SHP77 (cell line): ENCODE data around the gene MDFIC.
"Not testable (repeated sequence)": the region's sequence is repeated elsewhere in the genome, so short reads cannot be mapped to it uniquely, and the experiment has no call there.

Source experiments
- DNase-seq, 2 experiments: peaks; one replicate each; lab custom pipeline; 2025; lab: John Stamatoyannopoulos, UW

The MDFIC gene, protein sequence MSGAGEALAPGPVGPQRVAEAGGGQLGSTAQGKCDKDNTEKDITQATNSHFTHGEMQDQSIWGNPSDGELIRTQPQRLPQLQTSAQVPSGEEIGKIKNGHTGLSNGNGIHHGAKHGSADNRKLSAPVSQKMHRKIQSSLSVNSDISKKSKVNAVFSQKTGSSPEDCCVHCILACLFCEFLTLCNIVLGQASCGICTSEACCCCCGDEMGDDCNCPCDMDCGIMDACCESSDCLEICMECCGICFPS

DNA sequence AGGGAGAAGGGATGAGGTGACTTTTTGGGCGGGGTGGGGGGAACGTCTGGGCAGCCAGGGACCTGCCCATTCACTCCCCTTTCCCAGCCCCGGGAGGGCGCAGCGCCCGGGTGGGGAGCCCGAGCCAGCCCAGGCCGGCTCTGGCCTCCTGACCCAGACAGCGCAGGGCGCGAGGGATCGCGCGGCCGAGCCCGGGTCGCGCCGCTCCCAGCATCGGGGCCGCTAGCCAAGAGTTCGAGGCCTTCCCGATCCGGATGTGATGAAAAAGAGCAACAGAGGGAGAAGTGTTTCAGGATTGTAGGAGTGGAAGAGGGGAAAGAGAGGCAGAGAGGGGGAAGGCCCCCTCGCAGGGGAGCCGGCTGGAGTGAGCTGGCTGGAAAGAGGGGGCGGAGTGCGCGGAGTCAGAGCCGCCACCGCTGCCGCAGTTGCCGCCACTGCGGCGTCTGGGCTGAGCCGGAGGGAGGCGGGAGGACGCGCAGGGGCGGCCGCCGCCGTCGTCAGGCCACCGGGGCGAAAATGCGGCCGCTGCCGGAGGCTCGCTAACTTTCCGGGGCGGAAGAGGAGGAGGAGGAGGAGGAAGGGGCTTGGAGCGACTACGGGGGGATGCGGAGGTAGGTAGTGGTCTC, at the start of gene MDFIC:
MDFIC (plus strand) TSS at position 69 of the 626 bp plus-strand sequence. CDS start 940 bp downstream, outside the sequence.
- DNase-seq = peak in 1 of 2 experiments; percentile 12

DNA sequence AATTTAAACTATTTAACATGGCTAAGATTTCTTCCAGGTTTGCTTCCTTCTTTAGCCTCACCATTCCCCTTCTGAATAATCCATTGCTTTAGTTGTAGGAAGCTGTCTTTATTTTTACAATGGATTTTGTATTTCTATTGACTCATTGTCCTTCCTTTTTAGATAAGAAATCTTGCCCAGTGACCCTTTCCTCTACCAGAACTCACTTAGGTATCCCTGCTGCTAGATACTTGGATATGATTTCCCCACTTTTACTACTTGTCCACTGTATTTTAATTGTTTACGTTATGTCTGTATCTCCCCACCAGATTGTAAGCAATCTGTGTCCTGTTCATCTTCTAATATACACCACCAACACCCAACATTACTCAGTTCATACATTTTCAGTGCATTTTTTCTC, 47.7 kb upstream of the MDFIC start:
- DNase-seq = no peak

DNA sequence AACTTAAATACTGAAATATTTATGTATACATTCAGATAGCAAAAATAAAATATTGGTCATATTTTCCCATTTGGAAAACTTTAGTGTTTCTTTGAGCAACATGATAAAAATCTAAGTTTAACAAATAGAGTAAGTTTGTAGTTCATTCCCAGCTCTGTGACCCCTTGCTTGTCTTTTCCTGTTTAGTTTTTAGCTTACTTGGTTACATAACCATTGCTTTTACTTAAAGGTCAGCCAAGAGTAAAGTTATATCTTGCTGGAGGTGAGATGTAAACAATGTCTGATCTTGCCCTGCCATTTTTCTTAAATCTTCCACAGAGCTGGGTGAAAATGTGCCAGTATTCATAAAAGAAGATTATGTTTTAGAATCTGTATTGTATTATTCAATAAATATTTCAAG, 46.7 kb upstream of the MDFIC start:
- DNase-seq = no peak

DNA sequence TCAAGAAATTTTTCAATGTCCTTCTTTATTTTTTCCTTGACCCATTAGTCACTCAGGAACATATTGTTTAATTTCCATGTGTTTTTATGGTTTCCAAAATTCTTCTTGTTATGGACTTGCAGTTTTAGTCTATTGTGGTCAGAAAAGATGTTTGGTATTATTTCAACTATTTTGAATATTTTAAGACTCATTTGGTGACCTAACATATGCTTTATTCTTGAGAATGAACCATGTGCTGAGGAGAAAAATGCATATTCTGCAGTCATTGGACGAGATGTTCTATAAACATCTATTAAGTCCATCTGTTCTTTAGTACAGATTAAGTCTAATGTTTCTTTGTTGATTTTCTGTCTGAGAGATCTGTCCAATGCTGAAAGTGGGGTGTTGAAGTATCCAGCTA, 42.3 kb upstream of the MDFIC start:
- no peak for DNase-seq

DNA sequence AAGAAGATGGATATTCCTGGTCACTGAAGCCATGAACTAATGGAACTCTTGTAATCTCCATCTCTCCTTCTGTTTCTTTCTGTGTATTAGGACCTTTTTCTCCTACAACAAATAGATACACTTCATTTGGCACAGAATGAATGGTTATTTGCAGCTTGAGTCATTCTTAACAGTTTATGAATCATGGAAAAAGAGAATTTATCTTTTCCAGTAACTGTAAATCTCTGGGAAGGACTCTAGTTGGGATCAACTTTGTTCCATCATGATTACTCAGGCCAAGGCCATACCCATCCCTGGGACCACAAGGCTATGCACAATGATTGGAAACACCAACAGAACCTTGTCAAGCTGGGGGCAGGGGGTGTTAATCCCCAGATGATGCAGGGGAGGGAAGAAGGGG, 36.1 kb upstream of the MDFIC start:
- DNase-seq = no peak

DNA sequence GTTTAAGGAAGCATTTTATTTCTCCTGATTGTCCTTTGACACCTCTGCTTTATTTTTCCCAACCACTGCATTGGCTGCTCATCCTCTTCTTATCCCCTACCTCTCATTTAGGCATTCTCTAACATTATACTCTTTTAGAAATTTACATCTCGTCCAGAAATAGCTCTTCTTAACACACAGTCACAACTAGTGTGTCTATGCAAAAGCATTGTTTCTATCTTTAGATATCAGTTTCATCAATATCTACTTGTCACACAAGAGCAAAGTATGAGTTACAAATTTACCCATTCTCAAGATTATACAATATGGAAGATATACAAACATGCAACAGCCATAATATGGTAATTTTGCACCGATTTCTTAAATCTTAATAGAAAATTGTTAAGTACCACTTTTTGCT, 35.7 kb upstream of the MDFIC start:
- DNase-seq = no peak

DNA sequence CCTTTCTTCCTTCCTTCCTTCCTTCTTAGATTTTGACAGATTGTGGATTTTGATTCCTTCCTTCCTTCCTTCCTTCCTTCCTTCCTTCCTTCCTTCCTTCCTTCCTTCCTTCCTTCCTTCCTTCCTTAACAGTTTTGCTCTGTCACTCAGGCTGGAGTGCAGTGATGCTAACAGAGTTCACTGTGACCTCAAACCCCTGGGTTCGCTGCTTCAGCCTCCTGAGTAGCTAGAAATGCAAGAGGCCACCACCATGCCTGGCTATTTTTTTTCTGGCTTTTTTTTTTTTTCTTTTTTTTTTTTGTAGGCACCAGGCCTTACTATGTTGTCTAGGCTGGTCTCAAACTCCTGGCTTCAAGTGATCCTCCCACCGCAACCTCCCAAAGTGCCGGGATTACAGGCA, 32.8 kb upstream of the MDFIC start:
- not testable (repeated sequence) for DNase-seq

DNA sequence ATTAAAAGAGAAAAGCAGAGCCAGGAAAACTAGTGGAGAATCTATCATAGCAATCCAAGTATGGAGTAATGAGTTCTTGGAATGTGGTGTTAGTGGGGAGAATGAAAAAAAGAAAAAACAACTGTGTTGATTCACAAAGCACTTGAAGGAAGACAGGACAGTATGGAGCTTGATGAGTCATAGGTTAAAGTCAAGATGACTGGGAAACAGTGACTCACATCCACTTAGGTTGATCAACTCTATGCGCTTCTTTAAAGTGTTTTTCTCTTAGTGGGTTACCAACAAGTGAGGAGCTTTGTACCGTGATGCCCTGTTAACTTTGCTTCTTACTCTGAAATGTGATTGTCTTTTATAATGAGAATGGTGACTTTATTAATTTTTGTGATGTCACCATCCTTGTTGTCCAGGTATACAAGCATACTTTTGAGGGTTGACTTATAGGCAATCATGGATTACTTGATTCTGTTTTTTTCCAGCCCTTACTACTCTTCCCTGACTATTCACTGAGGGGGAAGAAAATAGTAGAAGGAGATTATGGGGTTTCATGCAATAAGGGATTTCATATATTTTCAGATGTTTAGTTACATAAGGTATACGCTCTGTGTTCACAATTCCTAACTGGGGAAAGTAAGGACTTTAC, 32.1 kb upstream of the MDFIC start:
- no peak for DNase-seq

DNA sequence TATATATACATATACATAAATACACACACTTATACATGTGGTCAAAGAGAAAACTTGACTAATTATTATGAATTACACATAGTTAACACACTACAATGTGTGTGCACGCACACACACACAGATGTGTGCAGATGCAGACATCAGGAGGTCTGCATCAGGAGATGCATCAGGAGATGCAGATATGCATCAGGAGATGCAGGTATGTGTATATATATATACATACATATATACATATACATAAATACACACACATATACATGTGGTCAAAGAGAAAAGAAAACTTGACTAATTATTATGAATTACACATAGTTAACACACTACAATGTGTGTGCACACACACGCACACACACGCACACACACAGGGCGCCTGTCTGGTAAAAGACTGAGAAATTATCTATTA, 31.3 kb upstream of the MDFIC start:
- DNase-seq = no peak

DNA sequence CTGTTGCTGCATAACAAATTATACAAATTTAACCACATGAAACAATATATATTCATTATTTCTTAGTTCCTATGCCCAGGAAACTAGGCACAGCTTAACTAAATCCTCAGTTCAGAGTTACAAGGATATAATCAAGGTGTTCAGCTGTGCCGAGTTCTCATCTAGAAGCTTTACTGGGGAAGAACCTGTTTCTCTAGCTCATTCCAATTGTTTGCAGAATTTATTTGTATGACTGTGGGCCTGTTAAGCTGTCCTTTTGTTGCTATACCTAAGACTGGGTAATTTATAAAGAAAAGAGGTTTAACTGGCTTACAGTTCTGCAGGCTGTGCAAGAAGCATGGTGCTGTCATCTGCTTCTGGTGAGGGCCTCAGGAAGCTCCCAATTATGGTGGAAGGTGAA, 21.8 kb upstream of the MDFIC start:
- DNase-seq = no peak

DNA sequence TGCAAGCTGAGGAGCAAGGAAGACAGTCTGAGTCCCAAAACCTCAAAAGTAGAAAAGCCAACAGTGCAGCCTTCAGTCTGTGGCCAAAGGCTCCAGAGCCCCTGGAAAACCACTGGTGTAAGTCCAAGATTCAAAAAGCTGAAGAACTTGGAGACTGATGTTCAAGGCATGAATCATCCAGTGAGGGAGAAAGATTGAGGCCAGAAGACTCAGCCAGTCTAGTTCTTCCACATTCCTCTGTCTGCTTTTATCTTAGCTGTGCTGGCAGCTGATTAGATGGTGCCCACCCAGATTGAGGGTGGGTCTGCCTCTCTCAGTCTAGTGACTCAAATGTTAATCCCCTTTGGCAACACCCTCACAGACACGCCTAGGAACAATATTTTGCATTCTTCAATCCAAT, 20.1 kb upstream of the MDFIC start:
- DNase-seq = no peak

DNA sequence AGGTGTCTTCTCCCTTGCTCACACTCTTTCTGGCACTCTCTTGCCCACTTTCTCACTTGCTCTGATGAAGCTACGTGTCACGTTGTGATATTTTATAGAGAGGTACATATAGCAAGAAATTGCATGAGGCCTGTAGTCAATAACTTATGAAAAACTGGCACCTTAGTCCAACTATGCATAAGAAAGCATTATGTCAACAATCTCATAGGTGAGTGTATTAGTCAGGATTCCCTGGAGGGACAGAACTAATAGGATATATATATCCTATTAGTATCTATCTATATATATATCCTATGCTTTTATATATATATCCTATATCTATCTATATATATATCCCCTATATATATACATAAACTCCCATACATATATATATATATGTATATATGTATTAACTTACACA, 18.8 kb upstream of the MDFIC start:
- DNase-seq = no peak

DNA sequence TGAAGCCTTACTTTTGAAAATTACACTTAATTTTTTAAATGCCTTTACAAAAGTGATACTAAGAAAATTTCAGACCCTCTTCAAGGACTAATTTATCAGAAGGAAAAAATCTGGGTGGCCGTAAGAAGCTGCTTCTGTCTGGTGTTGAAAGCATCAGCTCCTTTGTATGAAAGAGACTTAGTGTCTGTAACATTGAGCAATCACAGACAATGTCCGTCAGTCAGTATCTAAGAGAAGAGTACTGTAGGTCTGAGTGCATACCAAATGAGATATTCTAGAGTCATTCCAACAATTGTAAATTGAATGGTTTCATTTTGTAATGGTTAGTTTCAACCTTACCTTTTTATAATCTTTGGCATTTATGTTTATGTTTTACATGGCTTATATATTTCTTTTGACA, 11.1 kb upstream of the MDFIC start:
- DNase-seq = no peak

DNA sequence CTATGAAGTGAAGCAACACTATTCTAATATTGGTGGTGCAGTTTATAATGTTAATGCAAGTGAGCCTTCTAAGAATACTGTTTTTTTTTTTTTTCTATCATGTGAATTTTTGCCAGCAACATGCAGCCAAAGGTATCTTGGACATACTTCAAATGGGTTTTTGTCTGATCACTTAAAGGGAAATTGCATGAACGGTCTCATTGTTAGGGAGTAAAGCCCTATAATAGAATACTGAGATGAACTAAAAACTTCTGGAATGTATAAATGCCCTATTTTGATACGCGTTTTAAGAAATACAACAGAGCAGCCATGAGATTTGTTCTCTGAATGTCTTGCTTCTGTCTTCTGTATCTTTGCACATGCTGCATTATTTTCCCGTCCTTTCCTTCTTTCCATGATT, 10.5 kb upstream of the MDFIC start:
- no peak for DNase-seq

DNA sequence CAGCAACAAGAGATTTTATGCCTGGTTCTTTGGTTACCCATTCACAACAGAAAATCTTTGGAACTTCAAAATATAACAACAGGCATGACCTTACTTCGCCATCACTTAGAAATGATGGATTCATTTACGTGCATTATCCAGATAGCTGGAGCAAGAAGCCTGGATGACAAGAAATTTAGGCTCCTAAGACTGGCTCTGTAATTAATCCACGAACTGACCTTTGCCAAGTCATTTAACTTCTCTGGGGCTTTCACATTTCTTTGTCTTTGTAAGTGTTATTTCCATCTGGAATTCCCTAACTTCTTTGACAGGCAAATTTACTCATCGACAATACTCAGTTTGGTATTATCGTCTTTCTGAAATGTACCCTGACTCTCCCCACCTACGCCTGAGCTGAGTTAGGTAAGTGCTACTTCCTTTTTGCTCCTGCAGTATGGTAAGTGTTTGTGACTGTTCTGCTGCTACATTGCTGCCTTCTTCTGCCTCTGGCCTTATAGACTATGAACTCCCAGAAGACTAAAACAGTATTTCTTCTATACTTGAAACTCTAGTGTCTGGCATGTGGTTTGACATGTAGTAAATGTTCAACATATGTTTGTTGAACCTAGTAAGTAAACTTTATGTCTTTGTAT, 5.5 kb upstream of the MDFIC start:
- DNase-seq = no peak

DNA sequence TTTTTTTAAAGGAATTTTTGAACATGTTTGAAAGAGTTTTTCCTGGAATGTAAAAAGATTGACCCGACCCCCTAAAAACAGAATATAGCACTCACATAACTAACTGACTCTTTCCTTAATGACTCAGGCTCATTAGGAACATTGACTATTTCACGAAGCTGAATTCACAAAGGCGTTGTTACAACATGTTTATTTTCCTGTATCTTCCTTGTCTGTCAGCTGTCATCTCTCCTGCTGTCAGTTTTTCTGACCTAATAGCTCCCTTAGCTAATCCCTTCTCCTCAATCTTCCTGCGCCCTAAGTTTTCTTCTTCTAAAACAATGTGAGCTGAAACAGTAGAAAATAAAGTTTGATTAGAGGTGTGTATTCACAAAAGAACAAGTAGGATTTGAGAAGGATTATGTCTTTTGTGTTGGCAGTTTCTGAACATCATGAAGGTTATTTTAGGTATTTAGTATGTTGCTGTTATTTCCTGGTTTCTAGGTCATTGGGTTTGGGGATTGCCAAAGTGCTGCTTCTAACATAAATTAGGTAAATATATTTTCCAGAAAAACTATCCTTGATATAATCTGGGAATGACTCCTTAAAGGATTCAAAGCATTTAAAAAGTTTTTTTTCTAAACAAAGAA, 4.6 kb upstream of the MDFIC start:
- no peak for DNase-seq

DNA sequence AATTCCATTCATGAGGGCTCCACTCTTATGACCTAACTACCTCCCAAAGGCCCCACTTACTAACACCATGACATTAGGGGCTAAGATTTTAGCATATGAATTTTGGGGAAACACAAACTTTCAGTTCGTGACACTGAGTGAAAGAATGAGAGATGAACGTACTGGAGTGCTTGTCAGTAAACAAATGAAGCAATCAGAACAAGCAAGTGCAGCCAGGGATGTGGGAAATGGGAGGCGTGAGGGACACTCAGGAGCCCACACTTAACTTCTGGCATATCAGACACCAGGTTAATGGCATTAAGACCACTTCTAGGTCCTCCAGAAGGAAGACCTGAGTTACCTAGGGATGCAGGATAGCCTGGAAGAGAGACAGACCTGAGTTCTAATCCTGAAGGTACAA, 2.3 kb upstream of the MDFIC start:
- DNase-seq = no peak

DNA sequence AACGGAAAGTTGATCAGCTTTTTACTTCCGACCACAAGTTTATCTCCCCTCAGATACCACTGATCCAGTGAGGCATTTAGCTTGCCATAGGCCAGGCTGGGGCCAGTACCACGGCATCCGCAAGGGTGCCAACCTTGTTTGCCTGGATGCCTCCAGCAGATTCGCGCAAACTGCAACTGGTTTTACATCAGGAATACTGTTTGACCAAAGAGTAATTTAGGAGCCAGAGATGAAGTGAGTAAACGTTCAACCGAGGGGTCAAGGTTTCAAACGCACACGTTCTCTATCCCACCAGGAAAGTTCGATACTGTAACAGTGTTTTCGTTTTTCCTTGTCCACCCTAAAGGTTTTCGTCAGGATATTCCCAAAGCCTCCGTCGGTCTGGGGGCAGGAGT, 266 bp upstream of the MDFIC start:
- DNase-seq = no peak

DNA sequence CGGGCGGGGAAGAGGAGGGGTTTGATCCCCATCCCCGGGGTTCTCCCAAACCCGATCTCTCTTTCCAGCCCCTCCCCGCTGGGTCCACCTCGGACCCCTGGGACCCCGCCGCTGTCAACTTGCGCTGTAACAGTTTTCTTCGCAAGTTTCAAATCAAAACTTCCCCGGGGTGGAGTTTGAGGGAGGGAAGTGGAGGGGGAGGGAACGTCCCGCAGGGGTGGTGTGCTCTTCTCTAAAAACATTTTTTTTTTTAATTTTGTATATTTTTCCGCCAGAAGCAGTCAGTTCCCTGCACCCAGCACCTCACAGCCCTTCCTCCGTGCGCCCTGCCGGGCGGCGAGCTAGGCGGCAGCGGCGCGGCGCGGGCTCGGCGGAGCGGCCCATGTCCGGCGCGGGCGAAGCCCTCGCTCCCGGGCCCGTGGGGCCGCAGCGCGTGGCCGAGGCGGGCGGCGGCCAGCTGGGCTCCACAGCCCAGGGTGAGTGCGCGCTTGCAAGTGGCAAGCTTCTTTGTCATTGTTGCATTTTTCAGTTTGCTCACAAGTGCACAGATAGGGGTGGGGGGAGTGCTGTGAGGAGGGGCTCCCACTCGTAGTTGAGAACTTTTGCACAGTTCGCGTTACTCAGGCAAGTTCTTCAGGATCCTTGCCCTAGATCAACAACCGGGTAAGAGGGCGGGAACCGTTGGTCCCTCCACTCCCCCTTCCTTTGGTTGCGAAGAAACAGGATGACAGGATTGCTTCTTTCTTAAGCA, 933 bp downstream of the MDFIC start:
- peak in 1 of 2 experiments; percentile 22 for DNase-seq

DNA sequence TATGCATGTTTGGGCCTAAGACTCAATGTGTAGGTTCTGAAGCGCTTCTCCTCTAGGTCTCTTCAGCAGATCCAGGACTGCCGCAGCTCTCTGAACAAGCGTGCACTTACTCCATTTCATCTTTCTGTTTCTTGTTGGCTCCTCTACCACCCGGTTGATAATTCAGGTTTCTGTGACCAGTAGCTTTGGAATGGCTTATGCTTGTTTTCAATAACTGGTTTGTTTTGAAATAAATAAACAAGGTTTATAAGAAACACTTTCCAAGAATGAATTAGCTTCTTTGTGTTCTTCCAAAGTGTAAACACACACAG, 1.5 kb downstream of the MDFIC start:
- no peak for DNase-seq

DNA sequence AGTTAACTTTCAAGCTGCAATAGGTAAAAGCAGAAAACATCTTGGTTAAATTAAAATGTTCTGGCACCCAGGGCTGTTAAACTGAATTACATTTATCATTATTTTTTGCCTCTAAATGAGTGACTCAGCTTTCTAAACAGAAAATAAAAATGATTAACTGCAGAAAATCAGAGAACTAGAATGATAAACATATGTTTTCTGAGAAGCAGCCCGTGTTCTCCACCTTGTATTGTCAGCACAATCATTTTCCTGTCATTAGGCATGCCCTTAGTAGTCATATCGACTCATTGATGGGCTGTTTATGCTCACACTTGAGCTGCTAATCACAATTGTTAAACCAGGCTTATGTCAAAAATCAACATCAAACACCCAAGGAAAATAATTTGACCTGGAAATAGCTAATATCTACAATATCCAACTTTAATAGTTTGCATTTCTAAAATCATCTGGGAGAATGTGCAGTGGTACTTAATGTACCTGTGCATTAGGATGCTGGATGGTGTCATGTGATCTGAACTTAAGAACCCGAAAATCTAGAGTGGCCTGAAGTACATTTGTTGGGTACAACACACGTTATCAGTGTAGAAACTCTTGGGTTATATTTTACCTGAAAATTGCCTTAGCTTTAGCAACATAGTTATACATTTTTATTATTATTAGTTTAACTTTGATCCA, 2.3 kb downstream of the MDFIC start:
- no peak for DNase-seq

DNA sequence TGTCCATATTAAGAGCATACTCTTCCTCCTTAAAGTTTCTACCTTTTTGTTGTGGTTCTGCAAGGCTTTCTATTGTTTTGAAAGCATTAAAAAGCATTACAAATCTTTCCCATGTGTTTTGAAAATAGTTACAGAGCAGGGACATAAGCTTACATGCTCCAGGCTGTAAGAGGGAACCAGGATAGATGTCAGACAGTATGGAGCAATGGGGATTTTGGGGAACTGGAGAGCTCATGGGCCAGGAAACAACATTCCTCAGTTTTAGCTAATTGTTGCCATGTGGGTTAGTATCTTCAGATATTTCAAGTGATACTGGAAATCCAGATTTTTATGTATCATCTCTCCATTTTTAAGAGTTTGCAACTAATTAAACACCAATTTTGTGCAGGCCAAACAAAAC, 3.5 kb downstream of the MDFIC start:
- no peak for DNase-seq
